Subcutaneous adipose tissue (tissue), 4 donors: ENCODE measurements around the gene DAP. TPM values are rescaled to one million over a fixed set of nuclear protein-coding genes. Genes with fewer than 3 reads are reported as not detected.

ENCODE experiments used
- total RNA-seq, 4 donors: library from RNA; depleted of rRNA; stranded (reverse); fragments of >200 nt; gene quantifications; one replicate each; pipeline ENCODE4 v1.1.0, GENCODE V29; 2016
- TF ChIP-seq, protein P1 (sequence below): fragments of 450-650 bp; IDR thresholded peaks from one replicate; pipeline ENCODE4 v1.5.1; 2016; ENCODE audit warnings: low read depth, mild to moderate bottlenecking, control low read depth, antibody characterized with exemption, moderate library complexity

DAP gene
- total RNA-seq, 4 donors from 2014 or later, result 52.9 to 56.7 (median 53.6) TPM

- TF ChIP-seq, protein P1, sequence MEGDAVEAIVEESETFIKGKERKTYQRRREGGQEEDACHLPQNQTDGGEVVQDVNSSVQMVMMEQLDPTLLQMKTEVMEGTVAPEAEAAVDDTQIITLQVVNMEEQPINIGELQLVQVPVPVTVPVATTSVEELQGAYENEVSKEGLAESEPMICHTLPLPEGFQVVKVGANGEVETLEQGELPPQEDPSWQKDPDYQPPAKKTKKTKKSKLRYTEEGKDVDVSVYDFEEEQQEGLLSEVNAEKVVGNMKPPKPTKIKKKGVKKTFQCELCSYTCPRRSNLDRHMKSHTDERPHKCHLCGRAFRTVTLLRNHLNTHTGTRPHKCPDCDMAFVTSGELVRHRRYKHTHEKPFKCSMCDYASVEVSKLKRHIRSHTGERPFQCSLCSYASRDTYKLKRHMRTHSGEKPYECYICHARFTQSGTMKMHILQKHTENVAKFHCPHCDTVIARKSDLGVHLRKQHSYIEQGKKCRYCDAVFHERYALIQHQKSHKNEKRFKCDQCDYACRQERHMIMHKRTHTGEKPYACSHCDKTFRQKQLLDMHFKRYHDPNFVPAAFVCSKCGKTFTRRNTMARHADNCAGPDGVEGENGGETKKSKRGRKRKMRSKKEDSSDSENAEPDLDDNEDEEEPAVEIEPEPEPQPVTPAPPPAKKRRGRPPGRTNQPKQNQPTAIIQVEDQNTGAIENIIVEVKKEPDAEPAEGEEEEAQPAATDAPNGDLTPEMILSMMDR, result no peak
These were observed 28.7 kb upstream of the DAP start for GRCh38 chr5:10789726-10790125.

GRCh38 chr5:10789021-10789420, 28.0 kb upstream of the DAP start:
- TF ChIP-seq, protein P1, result no peak

- TF ChIP-seq, protein P1, result no peak
These were observed 27.3 kb upstream of the DAP start for GRCh38 chr5:10788358-10788757.

DNA sequence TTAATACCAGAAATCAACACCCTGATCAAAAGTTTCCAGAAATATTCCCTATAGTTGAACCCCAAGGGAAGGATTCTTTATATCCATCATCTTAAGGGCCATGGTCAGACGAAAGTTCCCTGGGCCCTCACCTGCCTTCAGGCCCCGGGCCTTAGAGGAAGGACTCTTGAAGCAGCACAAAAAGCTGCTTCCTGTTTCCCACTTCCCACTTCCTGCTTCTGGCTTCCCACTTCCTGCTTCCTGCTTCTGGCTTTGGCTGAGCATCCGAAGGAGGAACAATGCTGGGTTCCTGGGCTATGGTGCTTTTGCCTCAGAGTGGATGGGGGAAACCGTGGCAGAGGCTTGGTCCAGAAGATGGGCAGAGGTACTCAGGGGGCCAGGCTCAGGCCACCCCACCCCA, 25.8 kb upstream of the DAP start:
- TF ChIP-seq, protein P1, result no peak

GRCh38 chr5:10779592-10779991, 18.6 kb upstream of the DAP start:
- TF ChIP-seq, protein P1, result no peak

- TF ChIP-seq, protein P1, result no peak
These were observed 17.3 kb upstream of the DAP start for GRCh38 chr5:10778179-10778910.

- TF ChIP-seq, protein P1, result no peak
These were observed 14.6 kb upstream of the DAP start for GRCh38 chr5:10775646-10776045.
